Measurements from ENCODE around the gene DYNC1H1. TPM values are rescaled to one million over a fixed set of nuclear protein-coding genes. Genes with fewer than 3 reads are reported as not detected.

Gene DYNC1H1
- total and polyA plus RNA-seq, 2 of the 13 experiments (the other 11 are each of a cell fraction or from before 2014, with no cell fraction given) = 74.4 to 239 TPM

DNA sequence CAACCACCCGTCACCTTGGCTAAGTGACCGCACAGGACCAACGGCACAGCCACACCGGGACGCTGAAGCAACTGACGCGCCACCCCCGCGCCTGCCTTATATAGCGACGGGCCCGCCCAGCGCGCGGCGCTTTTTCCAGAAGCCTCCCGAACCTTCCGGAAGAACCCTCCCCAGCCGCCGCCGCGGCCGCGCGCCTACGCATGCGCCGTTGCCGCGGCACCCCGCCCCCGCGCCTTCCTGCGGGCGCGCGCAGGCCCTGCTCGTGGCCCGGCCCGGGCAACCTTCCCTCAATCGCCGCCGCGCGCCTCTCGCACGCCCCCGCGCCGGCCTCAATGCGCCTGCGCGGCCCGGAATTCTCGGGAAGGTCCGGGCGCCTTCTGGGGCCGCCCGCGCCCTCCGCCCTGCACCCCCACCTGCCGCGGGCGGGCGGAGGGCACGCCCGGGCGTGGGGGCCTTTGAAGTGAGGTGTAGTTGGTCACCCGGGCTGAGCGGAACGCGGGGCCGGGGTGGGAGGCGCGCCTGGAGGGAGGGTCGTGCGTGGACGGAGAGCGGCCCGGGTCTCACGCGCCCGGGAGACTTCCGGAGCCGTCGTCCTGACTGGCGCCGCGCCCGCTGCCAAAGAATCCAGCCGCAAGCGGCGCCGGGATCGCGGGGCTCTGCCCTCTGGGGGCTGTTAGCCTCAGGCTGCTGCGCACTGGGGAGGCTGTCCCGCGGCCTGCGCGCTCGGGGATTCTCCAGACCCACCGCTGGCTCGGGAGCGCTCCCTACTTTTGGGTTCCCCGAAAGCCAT lies 122.8 kb downstream of the DYNC1H1 start, which contains the start of gene HSP90AA1 (continued):
- TF ChIP-seq AHR (CRISPR knock-in tag; IDR thresholded peaks at IDR 0.05) = 0 out of 2 replicates have a peak, but pooled peaks have one; percentile 49
- TF ChIP-seq ZNF205 (CRISPR knock-in tag; IDR thresholded peaks at IDR 0.05) = 0 out of 2 replicates have a peak, but pooled peaks have one; percentile 43
- peak; percentile 44; the same call in 1 of the 2 replicates for TF ChIP-seq PRMT3 (CRISPR knock-in tag; IDR thresholded peaks at IDR 0.05; ENCODE audit: borderline replicate concordance, low read depth)
- no peak for TF ChIP-seq ZNF629 (CRISPR knock-in tag; conservative IDR thresholded peaks at IDR 0.05)
- no peak for TF ChIP-seq KDM1A (CRISPR knock-in tag; IDR thresholded peaks at IDR 0.05)
- TF ChIP-seq TCF12 (IDR thresholded peaks at IDR 0.05) = no peak
- peak; percentile 50; the same call in 1 of the 2 replicates for TF ChIP-seq TCF12 (CRISPR knock-in tag; IDR thresholded peaks at IDR 0.05)
- no peak for TF ChIP-seq ZNF24 (IDR thresholded peaks at IDR 0.05)
- TF ChIP-seq LCORL (IDR thresholded peaks at IDR 0.05) = no peak
- TF ChIP-seq LCORL (CRISPR knock-in tag; IDR thresholded peaks at IDR 0.05) = no peak
- TF ChIP-seq SNAPC2 (CRISPR knock-in tag; IDR thresholded peaks at IDR 0.05) = no peak
- TF ChIP-seq, protein P1, sequence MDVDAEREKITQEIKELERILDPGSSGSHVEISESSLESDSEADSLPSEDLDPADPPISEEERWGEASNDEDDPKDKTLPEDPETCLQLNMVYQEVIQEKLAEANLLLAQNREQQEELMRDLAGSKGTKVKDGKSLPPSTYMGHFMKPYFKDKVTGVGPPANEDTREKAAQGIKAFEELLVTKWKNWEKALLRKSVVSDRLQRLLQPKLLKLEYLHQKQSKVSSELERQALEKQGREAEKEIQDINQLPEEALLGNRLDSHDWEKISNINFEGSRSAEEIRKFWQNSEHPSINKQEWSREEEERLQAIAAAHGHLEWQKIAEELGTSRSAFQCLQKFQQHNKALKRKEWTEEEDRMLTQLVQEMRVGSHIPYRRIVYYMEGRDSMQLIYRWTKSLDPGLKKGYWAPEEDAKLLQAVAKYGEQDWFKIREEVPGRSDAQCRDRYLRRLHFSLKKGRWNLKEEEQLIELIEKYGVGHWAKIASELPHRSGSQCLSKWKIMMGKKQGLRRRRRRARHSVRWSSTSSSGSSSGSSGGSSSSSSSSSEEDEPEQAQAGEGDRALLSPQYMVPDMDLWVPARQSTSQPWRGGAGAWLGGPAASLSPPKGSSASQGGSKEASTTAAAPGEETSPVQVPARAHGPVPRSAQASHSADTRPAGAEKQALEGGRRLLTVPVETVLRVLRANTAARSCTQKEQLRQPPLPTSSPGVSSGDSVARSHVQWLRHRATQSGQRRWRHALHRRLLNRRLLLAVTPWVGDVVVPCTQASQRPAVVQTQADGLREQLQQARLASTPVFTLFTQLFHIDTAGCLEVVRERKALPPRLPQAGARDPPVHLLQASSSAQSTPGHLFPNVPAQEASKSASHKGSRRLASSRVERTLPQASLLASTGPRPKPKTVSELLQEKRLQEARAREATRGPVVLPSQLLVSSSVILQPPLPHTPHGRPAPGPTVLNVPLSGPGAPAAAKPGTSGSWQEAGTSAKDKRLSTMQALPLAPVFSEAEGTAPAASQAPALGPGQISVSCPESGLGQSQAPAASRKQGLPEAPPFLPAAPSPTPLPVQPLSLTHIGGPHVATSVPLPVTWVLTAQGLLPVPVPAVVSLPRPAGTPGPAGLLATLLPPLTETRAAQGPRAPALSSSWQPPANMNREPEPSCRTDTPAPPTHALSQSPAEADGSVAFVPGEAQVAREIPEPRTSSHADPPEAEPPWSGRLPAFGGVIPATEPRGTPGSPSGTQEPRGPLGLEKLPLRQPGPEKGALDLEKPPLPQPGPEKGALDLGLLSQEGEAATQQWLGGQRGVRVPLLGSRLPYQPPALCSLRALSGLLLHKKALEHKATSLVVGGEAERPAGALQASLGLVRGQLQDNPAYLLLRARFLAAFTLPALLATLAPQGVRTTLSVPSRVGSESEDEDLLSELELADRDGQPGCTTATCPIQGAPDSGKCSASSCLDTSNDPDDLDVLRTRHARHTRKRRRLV (CRISPR knock-in tag; IDR thresholded peaks at IDR 0.05) = no peak
- 0 out of 2 replicates have a peak, but pooled peaks have one; percentile 8 for TF ChIP-seq SP5 (CRISPR knock-in tag; IDR thresholded peaks at IDR 0.05; ENCODE audit: borderline replicate concordance, low read depth)
- no peak for TF ChIP-seq PRPF4 (IDR thresholded peaks at IDR 0.05; ENCODE audit: low read depth, low read length, poor library complexity, severe bottlenecking)
- no peak for TF ChIP-seq MEF2D (CRISPR knock-in tag; IDR thresholded peaks at IDR 0.05)
- no peak for TF ChIP-seq MYNN (CRISPR knock-in tag; IDR thresholded peaks at IDR 0.05; ENCODE audit: low read depth)
- TF ChIP-seq MTA1 (CRISPR knock-in tag; IDR thresholded peaks at IDR 0.05; ENCODE audit: borderline replicate concordance) = no peak
- TF ChIP-seq, protein P2, sequence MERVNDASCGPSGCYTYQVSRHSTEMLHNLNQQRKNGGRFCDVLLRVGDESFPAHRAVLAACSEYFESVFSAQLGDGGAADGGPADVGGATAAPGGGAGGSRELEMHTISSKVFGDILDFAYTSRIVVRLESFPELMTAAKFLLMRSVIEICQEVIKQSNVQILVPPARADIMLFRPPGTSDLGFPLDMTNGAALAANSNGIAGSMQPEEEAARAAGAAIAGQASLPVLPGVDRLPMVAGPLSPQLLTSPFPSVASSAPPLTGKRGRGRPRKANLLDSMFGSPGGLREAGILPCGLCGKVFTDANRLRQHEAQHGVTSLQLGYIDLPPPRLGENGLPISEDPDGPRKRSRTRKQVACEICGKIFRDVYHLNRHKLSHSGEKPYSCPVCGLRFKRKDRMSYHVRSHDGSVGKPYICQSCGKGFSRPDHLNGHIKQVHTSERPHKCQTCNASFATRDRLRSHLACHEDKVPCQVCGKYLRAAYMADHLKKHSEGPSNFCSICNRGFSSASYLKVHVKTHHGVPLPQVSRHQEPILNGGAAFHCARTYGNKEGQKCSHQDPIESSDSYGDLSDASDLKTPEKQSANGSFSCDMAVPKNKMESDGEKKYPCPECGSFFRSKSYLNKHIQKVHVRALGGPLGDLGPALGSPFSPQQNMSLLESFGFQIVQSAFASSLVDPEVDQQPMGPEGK (CRISPR knock-in tag; IDR thresholded peaks at IDR 0.05) = peak; percentile 89
- peak; percentile 82 for TF ChIP-seq ZGPAT (CRISPR knock-in tag; IDR thresholded peaks at IDR 0.05)
- no peak for TF ChIP-seq ZNF878 (CRISPR knock-in tag; IDR thresholded peaks at IDR 0.05)
- peak; percentile 78 for TF ChIP-seq ZNF230 (CRISPR knock-in tag; IDR thresholded peaks at IDR 0.05)
